Ovary (tissue), 3 donors: ENCODE results near the gene LSAMP.
A peak's percentile ranks its signal among the peaks of the same experiment; 100 is the strongest.

Source experiments
- EP300 ChIP-seq: sonication (generic); formaldehyde crosslinking; IDR thresholded peaks from one replicate; pipeline ENCODE4 v1.6.1; 2017; ENCODE audit warnings: antibody characterized with exemption
- POLR2A ChIP-seq: fragments of 450-650 bp; IDR thresholded peaks from one replicate; pipeline ENCODE4 v1.6.1; 2017; ENCODE audit warnings: antibody characterized with exemption, mild to moderate bottlenecking, moderate library complexity
- TF ChIP-seq, protein P1 (sequence below), 3 donors: fragments of 450-650 bp in 2 of 3; fragments of 200-600 bp in 1 of 3; IDR thresholded peaks; one replicate each; pipeline versions ENCODE4 v1.5.1 to v1.8.0; 2016 to 2022; ENCODE audit warnings: antibody characterized with exemption in 3 of 3, mild to moderate bottlenecking in 1 of 3
- donor health status: DM: no; HTN: no; CAD: no.

DNA sequence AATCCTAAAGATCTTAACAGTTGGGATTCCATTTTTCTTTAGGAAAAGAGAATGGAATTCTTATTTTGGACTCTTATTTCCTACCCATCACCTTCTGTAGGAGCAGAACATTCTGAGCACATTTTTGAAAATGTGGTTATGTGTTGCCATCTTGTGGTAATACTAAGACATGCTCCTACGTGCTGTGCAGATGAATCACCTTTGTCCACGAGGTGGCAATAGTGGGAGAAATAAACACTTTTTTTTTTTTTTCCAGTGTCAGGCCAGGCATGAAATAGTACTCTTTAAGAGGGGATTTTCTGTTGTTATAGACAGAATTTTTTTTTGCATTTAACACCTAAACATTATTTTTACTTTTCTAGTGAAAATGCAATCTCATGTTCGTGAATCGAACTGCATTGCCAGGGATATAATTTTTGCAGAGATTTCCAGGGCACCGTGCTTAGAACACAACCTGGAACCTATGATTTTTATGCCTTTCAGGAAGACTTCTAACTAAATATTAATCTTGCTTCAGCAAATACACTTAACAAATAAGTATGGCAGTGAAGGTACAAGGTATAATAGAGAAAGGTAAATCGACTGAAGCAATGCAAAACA, 625.4 kb downstream of the LSAMP start:
- TF ChIP-seq, protein P1, sequence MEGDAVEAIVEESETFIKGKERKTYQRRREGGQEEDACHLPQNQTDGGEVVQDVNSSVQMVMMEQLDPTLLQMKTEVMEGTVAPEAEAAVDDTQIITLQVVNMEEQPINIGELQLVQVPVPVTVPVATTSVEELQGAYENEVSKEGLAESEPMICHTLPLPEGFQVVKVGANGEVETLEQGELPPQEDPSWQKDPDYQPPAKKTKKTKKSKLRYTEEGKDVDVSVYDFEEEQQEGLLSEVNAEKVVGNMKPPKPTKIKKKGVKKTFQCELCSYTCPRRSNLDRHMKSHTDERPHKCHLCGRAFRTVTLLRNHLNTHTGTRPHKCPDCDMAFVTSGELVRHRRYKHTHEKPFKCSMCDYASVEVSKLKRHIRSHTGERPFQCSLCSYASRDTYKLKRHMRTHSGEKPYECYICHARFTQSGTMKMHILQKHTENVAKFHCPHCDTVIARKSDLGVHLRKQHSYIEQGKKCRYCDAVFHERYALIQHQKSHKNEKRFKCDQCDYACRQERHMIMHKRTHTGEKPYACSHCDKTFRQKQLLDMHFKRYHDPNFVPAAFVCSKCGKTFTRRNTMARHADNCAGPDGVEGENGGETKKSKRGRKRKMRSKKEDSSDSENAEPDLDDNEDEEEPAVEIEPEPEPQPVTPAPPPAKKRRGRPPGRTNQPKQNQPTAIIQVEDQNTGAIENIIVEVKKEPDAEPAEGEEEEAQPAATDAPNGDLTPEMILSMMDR (IDR thresholded peaks at IDR 0.05), result peak; percentile 72 to 90 (median 90)
- TF ChIP-seq POLR2A (no peak), EP300 (no peak)
